AG04449 (cell line): Measurements from ENCODE around the gene RPL22.

Source experiments
- CTCF ChIA-PET: fragments of 350-600 bp; formaldehyde crosslinking; extraction: SDS; loops from one replicate; lab custom pipeline; 2021; ENCODE audit warnings: antibody characterized with exemption; lab: Yijun Ruan, JAX
- POLR2A ChIA-PET: fragments of 400-600, 350-600 bp; formaldehyde crosslinking; extraction: SDS; loops from one replicate; lab custom pipeline; 2020; ENCODE audit warnings: antibody characterized with exemption, inconsistent platforms; lab: Yijun Ruan, JAX
- DNase-seq: peaks from one replicate; pipeline ENCODE4 v3.0.0-alpha.2; 2010; ENCODE audit warnings: low read depth, low spot score
- H3K4me3 ChIP-seq: 2 replicates; pipeline ENCODE4 v1.5.1; 2011; ENCODE audit warnings: low read depth, mild to moderate bottlenecking, control low read depth, low read length
- CTCF ChIP-seq: IDR thresholded peaks from one replicate; pipeline ENCODE4 v1.5.1; 2011; ENCODE audit warnings: mild to moderate bottlenecking, moderate library complexity, low read length, control low read depth, inconsistent platforms; ENCODE audit not compliant: insufficient read depth; ENCODE audit errors: missing control alignments

Gene RPL22

GRCh38 chr1:6210591-6211355 is 11.4 kb upstream of the RPL22 start:
- CTCF ChIA-PET = interaction anchor here (1.0 to 1.3 kb wide), 4 partner anchors 18 to 36 kb away, joined by 3 to 4 read pairs (median 3); no protein-coding TSS in a partner anchor
- no peak overlapping the region for H3K4me3 ChIP-seq
- DNase-seq = no peak
- POLR2A ChIA-PET = no interaction called here
- TF ChIP-seq CTCF = no peak

- CTCF ChIA-PET = interaction anchor here (0.9 to 4.7 kb wide), 5 partner anchors 13 to 25 kb away, joined by 3 to 62 read pairs (median 3); no protein-coding TSS in a partner anchor
Measured at GRCh38 chr1:6209661-6210580, 10.5 kb upstream of the RPL22 start.

GRCh38 chr1:6208723-6209660 is 9.6 kb upstream of the RPL22 start:
- CTCF ChIA-PET = interaction anchor here (0.9 to 5.4 kb wide), 8 partner anchors 13 to 182 kb away, joined by 3 to 62 read pairs (median 4); partner anchors contain the start of gene RPL22
- no peak for DNase-seq
- POLR2A ChIA-PET = no interaction called here
- TF ChIP-seq CTCF = peak; percentile 56
- H3K4me3 ChIP-seq = peak overlapping the region; percentile 57

More at GRCh38 chr1:6209661-6210580, 10.5 kb upstream of the RPL22 start:
- H3K4me3 ChIP-seq = peak overlapping the region; percentile 57
- DNase-seq = no peak
- POLR2A ChIA-PET = no interaction called here
- TF ChIP-seq CTCF = no peak

- DNase-seq = no peak
- ChIA-PET CTCF (interaction anchor here (0.6 to 5.4 kb wide), 12 partner anchors 9 to 183 kb away, joined by 3 to 62 read pairs (median 4); partner anchors contain the start of gene RPL22), POLR2A (no interaction called here)
- no peak for TF ChIP-seq CTCF
- H3K4me3 ChIP-seq = no peak overlapping the region
Measured at GRCh38 chr1:6207921-6208320, 8.5 kb upstream of the RPL22 start.

- ChIA-PET CTCF (interaction anchor here (0.7 to 5.4 kb wide), 13 partner anchors 9 to 283 kb away, joined by 3 to 62 read pairs (median 6); partner anchors contain the start of genes HES3 and RPL22), POLR2A (no interaction called here)
- peak overlapping the region; percentile 58; the same call in 1 of the 2 replicates for H3K4me3 ChIP-seq
- no peak for DNase-seq
- no peak for TF ChIP-seq CTCF
Measured at GRCh38 chr1:6207075-6207885, 7.9 kb upstream of the RPL22 start.
